Measurements from ENCODE around the gene PSMB3. TPM values are rescaled to one million over a fixed set of nuclear protein-coding genes. Genes with fewer than 3 reads are reported as not detected.

The PSMB3 gene
- total RNA-seq, 1 experiment from 2014 or later: 273 TPM

DNA sequence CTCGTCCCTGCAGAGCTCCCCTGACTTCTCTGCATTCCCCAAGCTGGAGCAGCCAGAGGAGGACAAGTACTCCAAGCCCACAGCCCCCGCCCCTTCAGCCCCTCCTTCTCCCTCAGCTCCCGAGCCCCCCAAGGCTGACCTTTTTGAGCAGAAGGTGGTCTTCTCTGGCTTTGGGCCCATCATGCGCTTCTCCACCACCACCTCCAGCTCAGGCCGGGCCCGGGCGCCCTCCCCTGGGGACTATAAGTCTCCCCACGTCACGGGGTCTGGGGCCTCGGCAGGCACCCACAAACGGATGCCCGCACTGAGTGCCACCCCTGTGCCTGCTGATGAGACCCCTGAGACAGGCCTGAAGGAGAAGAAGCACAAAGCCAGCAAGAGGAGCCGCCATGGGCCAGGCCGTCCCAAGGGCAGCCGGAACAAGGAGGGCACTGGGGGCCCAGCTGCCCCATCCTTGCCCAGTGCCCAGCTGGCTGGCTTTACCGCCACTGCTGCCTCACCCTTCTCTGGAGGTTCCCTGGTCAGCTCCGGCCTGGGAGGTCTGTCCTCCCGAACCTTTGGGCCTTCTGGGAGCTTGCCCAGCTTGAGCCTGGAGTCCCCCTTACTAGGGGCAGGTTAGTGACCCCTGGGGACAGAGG, 36.1 kb upstream of the PSMB3 start:
- no peaks in the 10 kb centered on the region for H3K36me3 Mint-ChIP-seq

More for the DNA sequence above, 36.1 kb upstream of the PSMB3 start:
- Mint-ChIP-seq H3K4me3 (no peak overlapping the region), H3K4me1 (peaks cover 58% of the 10 kb centered on the region), H3K9me3 (no peaks in the 10 kb centered on the region), H3K27ac (no peak overlapping the region), H3K27me3 (ENCODE audit: low read depth) (peaks cover 14% of the 10 kb centered on the region)
- TF ChIP-seq, protein P1, sequence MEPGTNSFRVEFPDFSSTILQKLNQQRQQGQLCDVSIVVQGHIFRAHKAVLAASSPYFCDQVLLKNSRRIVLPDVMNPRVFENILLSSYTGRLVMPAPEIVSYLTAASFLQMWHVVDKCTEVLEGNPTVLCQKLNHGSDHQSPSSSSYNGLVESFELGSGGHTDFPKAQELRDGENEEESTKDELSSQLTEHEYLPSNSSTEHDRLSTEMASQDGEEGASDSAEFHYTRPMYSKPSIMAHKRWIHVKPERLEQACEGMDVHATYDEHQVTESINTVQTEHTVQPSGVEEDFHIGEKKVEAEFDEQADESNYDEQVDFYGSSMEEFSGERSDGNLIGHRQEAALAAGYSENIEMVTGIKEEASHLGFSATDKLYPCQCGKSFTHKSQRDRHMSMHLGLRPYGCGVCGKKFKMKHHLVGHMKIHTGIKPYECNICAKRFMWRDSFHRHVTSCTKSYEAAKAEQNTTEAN (CRISPR knock-in tag; IDR thresholded peaks at IDR 0.05): no peak
- TF ChIP-seq, protein P2, sequence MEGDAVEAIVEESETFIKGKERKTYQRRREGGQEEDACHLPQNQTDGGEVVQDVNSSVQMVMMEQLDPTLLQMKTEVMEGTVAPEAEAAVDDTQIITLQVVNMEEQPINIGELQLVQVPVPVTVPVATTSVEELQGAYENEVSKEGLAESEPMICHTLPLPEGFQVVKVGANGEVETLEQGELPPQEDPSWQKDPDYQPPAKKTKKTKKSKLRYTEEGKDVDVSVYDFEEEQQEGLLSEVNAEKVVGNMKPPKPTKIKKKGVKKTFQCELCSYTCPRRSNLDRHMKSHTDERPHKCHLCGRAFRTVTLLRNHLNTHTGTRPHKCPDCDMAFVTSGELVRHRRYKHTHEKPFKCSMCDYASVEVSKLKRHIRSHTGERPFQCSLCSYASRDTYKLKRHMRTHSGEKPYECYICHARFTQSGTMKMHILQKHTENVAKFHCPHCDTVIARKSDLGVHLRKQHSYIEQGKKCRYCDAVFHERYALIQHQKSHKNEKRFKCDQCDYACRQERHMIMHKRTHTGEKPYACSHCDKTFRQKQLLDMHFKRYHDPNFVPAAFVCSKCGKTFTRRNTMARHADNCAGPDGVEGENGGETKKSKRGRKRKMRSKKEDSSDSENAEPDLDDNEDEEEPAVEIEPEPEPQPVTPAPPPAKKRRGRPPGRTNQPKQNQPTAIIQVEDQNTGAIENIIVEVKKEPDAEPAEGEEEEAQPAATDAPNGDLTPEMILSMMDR (IDR thresholded peaks at IDR 0.05): no peak
- no peak for TF ChIP-seq NFE2L1 (CRISPR knock-in tag; IDR thresholded peaks at IDR 0.05)
- no peak for TF ChIP-seq ATF1 (CRISPR knock-in tag; IDR thresholded peaks at IDR 0.05)
- TF ChIP-seq, protein P3, sequence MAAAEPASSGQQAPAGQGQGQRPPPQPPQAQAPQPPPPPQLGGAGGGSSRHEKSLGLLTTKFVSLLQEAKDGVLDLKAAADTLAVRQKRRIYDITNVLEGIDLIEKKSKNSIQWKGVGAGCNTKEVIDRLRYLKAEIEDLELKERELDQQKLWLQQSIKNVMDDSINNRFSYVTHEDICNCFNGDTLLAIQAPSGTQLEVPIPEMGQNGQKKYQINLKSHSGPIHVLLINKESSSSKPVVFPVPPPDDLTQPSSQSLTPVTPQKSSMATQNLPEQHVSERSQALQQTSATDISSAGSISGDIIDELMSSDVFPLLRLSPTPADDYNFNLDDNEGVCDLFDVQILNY (CRISPR knock-in tag; IDR thresholded peaks at IDR 0.05): no peak
- TF ChIP-seq TCF7 (CRISPR knock-in tag; IDR thresholded peaks at IDR 0.05; ENCODE audit: low read depth): no peak
- no peak for TF ChIP-seq SMAD3 (CRISPR knock-in tag; IDR thresholded peaks at IDR 0.05; ENCODE audit: borderline replicate concordance)
- no peak for TF ChIP-seq SP1 (CRISPR knock-in tag; conservative IDR thresholded peaks at IDR 0.05)
- TF ChIP-seq, protein P4, sequence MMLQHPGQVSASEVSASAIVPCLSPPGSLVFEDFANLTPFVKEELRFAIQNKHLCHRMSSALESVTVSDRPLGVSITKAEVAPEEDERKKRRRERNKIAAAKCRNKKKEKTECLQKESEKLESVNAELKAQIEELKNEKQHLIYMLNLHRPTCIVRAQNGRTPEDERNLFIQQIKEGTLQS (CRISPR knock-in tag; conservative IDR thresholded peaks at IDR 0.05): no peak
- TF ChIP-seq, protein P5, sequence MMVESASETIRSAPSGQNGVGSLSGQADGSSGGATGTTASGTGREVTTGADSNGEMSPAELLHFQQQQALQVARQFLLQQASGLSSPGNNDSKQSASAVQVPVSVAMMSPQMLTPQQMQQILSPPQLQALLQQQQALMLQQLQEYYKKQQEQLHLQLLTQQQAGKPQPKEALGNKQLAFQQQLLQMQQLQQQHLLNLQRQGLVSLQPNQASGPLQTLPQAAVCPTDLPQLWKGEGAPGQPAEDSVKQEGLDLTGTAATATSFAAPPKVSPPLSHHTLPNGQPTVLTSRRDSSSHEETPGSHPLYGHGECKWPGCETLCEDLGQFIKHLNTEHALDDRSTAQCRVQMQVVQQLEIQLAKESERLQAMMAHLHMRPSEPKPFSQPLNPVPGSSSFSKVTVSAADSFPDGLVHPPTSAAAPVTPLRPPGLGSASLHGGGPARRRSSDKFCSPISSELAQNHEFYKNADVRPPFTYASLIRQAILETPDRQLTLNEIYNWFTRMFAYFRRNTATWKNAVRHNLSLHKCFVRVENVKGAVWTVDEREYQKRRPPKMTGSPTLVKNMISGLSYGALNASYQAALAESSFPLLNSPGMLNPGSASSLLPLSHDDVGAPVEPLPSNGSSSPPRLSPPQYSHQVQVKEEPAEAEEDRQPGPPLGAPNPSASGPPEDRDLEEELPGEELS (CRISPR knock-in tag; IDR thresholded peaks at IDR 0.05): no peak
- TF ChIP-seq, protein P6, sequence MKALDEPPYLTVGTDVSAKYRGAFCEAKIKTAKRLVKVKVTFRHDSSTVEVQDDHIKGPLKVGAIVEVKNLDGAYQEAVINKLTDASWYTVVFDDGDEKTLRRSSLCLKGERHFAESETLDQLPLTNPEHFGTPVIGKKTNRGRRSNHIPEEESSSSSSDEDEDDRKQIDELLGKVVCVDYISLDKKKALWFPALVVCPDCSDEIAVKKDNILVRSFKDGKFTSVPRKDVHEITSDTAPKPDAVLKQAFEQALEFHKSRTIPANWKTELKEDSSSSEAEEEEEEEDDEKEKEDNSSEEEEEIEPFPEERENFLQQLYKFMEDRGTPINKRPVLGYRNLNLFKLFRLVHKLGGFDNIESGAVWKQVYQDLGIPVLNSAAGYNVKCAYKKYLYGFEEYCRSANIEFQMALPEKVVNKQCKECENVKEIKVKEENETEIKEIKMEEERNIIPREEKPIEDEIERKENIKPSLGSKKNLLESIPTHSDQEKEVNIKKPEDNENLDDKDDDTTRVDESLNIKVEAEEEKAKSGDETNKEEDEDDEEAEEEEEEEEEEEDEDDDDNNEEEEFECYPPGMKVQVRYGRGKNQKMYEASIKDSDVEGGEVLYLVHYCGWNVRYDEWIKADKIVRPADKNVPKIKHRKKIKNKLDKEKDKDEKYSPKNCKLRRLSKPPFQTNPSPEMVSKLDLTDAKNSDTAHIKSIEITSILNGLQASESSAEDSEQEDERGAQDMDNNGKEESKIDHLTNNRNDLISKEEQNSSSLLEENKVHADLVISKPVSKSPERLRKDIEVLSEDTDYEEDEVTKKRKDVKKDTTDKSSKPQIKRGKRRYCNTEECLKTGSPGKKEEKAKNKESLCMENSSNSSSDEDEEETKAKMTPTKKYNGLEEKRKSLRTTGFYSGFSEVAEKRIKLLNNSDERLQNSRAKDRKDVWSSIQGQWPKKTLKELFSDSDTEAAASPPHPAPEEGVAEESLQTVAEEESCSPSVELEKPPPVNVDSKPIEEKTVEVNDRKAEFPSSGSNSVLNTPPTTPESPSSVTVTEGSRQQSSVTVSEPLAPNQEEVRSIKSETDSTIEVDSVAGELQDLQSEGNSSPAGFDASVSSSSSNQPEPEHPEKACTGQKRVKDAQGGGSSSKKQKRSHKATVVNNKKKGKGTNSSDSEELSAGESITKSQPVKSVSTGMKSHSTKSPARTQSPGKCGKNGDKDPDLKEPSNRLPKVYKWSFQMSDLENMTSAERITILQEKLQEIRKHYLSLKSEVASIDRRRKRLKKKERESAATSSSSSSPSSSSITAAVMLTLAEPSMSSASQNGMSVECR (CRISPR knock-in tag; IDR thresholded peaks at IDR 0.05; ENCODE audit: borderline replicate concordance): no peak
- no peak for TF ChIP-seq CREM (CRISPR knock-in tag; IDR thresholded peaks at IDR 0.05)
- TF ChIP-seq, protein P7, sequence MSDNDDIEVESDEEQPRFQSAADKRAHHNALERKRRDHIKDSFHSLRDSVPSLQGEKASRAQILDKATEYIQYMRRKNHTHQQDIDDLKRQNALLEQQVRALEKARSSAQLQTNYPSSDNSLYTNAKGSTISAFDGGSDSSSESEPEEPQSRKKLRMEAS (CRISPR knock-in tag; IDR thresholded peaks at IDR 0.05): no peak
- TF ChIP-seq, protein P8, sequence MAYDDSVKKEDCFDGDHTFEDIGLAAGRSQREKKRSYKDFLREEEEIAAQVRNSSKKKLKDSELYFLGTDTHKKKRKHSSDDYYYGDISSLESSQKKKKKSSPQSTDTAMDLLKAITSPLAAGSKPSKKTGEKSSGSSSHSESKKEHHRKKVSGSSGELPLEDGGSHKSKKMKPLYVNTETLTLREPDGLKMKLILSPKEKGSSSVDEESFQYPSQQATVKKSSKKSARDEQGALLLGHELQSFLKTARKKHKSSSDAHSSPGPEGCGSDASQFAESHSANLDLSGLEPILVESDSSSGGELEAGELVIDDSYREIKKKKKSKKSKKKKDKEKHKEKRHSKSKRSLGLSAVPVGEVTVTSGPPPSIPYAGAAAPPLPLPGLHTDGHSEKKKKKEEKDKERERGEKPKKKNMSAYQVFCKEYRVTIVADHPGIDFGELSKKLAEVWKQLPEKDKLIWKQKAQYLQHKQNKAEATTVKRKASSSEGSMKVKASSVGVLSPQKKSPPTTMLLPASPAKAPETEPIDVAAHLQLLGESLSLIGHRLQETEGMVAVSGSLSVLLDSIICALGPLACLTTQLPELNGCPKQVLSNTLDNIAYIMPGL (CRISPR knock-in tag; IDR thresholded peaks at IDR 0.05): no peak
- TF ChIP-seq, protein P9, sequence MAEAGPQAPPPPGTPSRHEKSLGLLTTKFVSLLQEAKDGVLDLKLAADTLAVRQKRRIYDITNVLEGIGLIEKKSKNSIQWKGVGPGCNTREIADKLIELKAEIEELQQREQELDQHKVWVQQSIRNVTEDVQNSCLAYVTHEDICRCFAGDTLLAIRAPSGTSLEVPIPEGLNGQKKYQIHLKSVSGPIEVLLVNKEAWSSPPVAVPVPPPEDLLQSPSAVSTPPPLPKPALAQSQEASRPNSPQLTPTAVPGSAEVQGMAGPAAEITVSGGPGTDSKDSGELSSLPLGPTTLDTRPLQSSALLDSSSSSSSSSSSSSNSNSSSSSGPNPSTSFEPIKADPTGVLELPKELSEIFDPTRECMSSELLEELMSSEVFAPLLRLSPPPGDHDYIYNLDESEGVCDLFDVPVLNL (CRISPR knock-in tag; IDR thresholded peaks at IDR 0.05; ENCODE audit: borderline replicate concordance, low read depth): no peak
- TF ChIP-seq, protein P10, sequence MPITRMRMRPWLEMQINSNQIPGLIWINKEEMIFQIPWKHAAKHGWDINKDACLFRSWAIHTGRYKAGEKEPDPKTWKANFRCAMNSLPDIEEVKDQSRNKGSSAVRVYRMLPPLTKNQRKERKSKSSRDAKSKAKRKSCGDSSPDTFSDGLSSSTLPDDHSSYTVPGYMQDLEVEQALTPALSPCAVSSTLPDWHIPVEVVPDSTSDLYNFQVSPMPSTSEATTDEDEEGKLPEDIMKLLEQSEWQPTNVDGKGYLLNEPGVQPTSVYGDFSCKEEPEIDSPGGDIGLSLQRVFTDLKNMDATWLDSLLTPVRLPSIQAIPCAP (CRISPR knock-in tag; IDR thresholded peaks at IDR 0.05): no peak
- TF ChIP-seq RELA (CRISPR knock-in tag; IDR thresholded peaks at IDR 0.05; ENCODE audit: borderline replicate concordance): no peak
- no peak for TF ChIP-seq ZNF232 (CRISPR knock-in tag; IDR thresholded peaks at IDR 0.05)
- TF ChIP-seq FOXJ3 (CRISPR knock-in tag; IDR thresholded peaks at IDR 0.05; ENCODE audit: borderline replicate concordance): no peak
- no peak for TF ChIP-seq NR3C1 (CRISPR knock-in tag; conservative IDR thresholded peaks at IDR 0.05; ENCODE audit: low read depth)
- POLR2A ChIA-PET: interaction anchor here (1.0 to 2.4 kb wide), 2 partner anchors 11 to 14 kb away, joined by 4 to 15 read pairs; partner anchors contain the start of genes CISD3 and MLLT6
- ATAC-seq (no peak), DNase-seq (ENCODE audit: low spot score) (no peak)
- CTCF ChIA-PET: interaction anchor here (0.6 to 3.0 kb wide), 9 partner anchors 10 to 448 kb away, joined by 3 to 24 read pairs (median 9); partner anchors contain the start of gene CISD3

Measured in WTC11 (cell line).